Gastroesophageal sphincter (tissue), 4 donors: ENCODE results near the gene TMEM135. TPM values are rescaled to one million over a fixed set of nuclear protein-coding genes. Genes with fewer than 3 reads are reported as not detected.
"Not testable (repeated sequence)": the region's sequence is repeated elsewhere in the genome, so short reads cannot be mapped to it uniquely, and the experiment has no call there.

Source experiments
- ATAC-seq: fragments of 150-250 bp; one replicate; pipeline ENCODE4 v1.9.1; 2016; ENCODE audit warnings: mild to moderate bottlenecking, moderate library complexity
- H3K27ac ChIP-seq, 4 donors: fragments of 200-600 bp; sonication (generic) in 3 of 4; 1 replicate in 3 of 4; 2 replicates in 1 of 4; pipeline ENCODE4 v1.5.1; 2016 to 2019
- H3K27me3 ChIP-seq: fragments of 200-600 bp; sonication (generic); one replicate; pipeline ENCODE4 v1.5.1; 2019
- H3K36me3 ChIP-seq, 2 donors: fragments of 200-600 bp; sonication (generic); one replicate each; pipeline ENCODE4 v1.5.1; 2019; ENCODE audit warnings: control low read depth in 1 of 2
- H3K4me1 ChIP-seq, 3 donors: fragments of 200-600 bp; sonication (generic); 1 replicate in 2 of 3; 2 replicates in 1 of 3; pipeline ENCODE4 v1.5.1; 2016 to 2019; ENCODE audit warnings: control low read depth in 2 of 3
- H3K4me3 ChIP-seq, 2 donors: fragments of 200-600 bp; sonication (generic); one replicate each; pipeline ENCODE4 v1.5.1; 2019; ENCODE audit warnings: mild to moderate bottlenecking in 1 of 2, moderate library complexity in 1 of 2
- H3K9me3 ChIP-seq, 3 donors: fragments of 200-600 bp; sonication (generic); one replicate each; pipeline ENCODE4 v1.5.1; 2017 to 2019; ENCODE audit warnings: control low read depth in 2 of 3
- CTCF ChIP-seq, 4 experiments: fragments of 200-600 bp in 2 of 4; fragments of 450-650 bp in 2 of 4; sonication (generic) in 1 of 4; IDR thresholded peaks; one replicate each; pipeline ENCODE4 v1.5.1; 2017 to 2019; ENCODE audit warnings: antibody characterized with exemption in 4 of 4, mild to moderate bottlenecking in 2 of 4, moderate library complexity in 2 of 4
- EP300 ChIP-seq: sonication (generic); formaldehyde crosslinking; IDR thresholded peaks from one replicate; pipeline ENCODE4 v1.6.1; 2017; ENCODE audit warnings: antibody characterized with exemption, mild to moderate bottlenecking
- POLR2A ChIP-seq, 2 donors: fragments of 450-650 bp; IDR thresholded peaks; one replicate each; pipeline ENCODE4 v1.6.1; 2017; ENCODE audit warnings: antibody characterized with exemption in 2 of 2, mild to moderate bottlenecking in 2 of 2, moderate library complexity in 1 of 2
- POLR2AphosphoS5 ChIP-seq: sonication (generic); formaldehyde crosslinking; IDR thresholded peaks from one replicate; pipeline ENCODE4 v1.6.1; 2017; ENCODE audit warnings: antibody characterized with exemption
- WGBS, 2 donors: methylation state at CpG; one replicate each; pipeline ENCODE4 v1.1.5; 2018; ENCODE audit warnings: low coverage in 1 of 2; 5-methylcytosine and 5-hydroxymethylcytosine counted together
- total RNA-seq, 4 donors: library from RNA; depleted of rRNA; stranded (reverse); fragments of >200 nt; gene quantifications; one replicate each; pipeline ENCODE4 v1.1.0, GENCODE V29; 2016

Gene TMEM135
- total RNA-seq: 10 to 100 TPM in 3 of 4 donors, 1 to 10 TPM in 1; 9.6 to 25.7 (median 17.0) TPM

- peak; percentile 99 for ATAC-seq
- peaks cover 3 to 44% (median 5%) of the 10 kb centered on the region in 3 donors for H3K4me1 ChIP-seq
Observed at GRCh38 chr11:87037450-87038234, at the start of gene TMEM135. TMEM135 (plus strand) TSS chr11:87037934; CDS start chr11:87038046, 112 bp downstream.

GRCh38 chr11:86988351-86988881 is 49.3 kb upstream of the TMEM135 start:
- no peaks in the 10 kb centered on the region for H3K36me3 ChIP-seq
- H3K4me3 ChIP-seq: no peak overlapping the region
- H3K9me3 ChIP-seq: no peaks in the 10 kb centered on the region
- no peaks in the 10 kb centered on the region for H3K27me3 ChIP-seq
- TF ChIP-seq POLR2A (IDR thresholded peaks at IDR 0.05) (no peak), EP300 (no peak), POLR2AphosphoS5 (no peak), CTCF (IDR thresholded peaks at IDR 0.05) (no peak)
- 69 to 89% methylated on average over 4 of the region's 4 CpGs for WGBS, 2 donors
- peaks cover 0 to 21% (median 0%) of the 10 kb centered on the region in 3 donors for H3K4me1 ChIP-seq
- H3K27ac ChIP-seq: no peak overlapping the region
- no peak for ATAC-seq

More at GRCh38 chr11:87037450-87038234, at the start of gene TMEM135:
- H3K27me3 ChIP-seq: no peaks in the 10 kb centered on the region
- H3K4me3 ChIP-seq: peak within 1 kb of the TSS; percentile 64 to 86
- TF ChIP-seq POLR2A (IDR thresholded peaks at IDR 0.05) (peak; percentile 54 to 56), EP300 (no peak), POLR2AphosphoS5 (peak; percentile 78), CTCF (IDR thresholded peaks at IDR 0.05) (peak in 1 of 4 experiments; percentile 40)
- 0 to 3% methylated on average over 2 to 10 of the region's 66 CpGs for WGBS, 2 donors
- H3K36me3 ChIP-seq: no peaks in the 10 kb centered on the region
- H3K27ac ChIP-seq: peak within 1 kb of the TSS; percentile 44 to 91 (median 90)
- H3K9me3 ChIP-seq: no peaks in the 10 kb centered on the region

GRCh38 chr11:86990031-86990430 is 47.7 kb upstream of the TMEM135 start:
- no peak for TF ChIP-seq POLR2A (IDR thresholded peaks at IDR 0.05)
- TF ChIP-seq EP300: no peak
- TF ChIP-seq POLR2AphosphoS5: no peak
- Histone ChIP-seq H3K4me3 (no peak overlapping the region), H3K9me3 (no peaks in the 10 kb centered on the region), H3K27me3 (no peaks in the 10 kb centered on the region), H3K36me3 (no peaks in the 10 kb centered on the region), H3K27ac (no peak overlapping the region), H3K4me1 (peaks cover 0 to 15% (median 0%) of the 10 kb centered on the region in 3 donors)
- ATAC-seq: no peak
- WGBS, 2 donors: 13 to 25% methylated on average over 1 of the region's 1 CpG

- Histone ChIP-seq H3K27me3 (no peaks in the 10 kb centered on the region), H3K27ac (no peak overlapping the region), H3K4me3 (no peak overlapping the region), H3K9me3 (no peaks in the 10 kb centered on the region), H3K4me1 (peaks cover 0 to 15% (median 0%) of the 10 kb centered on the region in 3 donors), H3K36me3 (no peaks in the 10 kb centered on the region)
- TF ChIP-seq POLR2A (IDR thresholded peaks at IDR 0.05): no peak
- no peak for TF ChIP-seq POLR2AphosphoS5
- TF ChIP-seq EP300: no peak
- no peak for TF ChIP-seq CTCF (IDR thresholded peaks at IDR 0.05)
- ATAC-seq: no peak
- WGBS, 2 donors: 61 to 75% methylated on average over 3 of the region's 3 CpGs
Observed at GRCh38 chr11:86990515-86990914, 47.2 kb upstream of the TMEM135 start.

GRCh38 chr11:86991341-86991740 is 46.4 kb upstream of the TMEM135 start:
- H3K4me1 ChIP-seq: peaks cover 0 to 15% (median 0%) of the 10 kb centered on the region in 3 donors
- H3K36me3 ChIP-seq: no peaks in the 10 kb centered on the region
- H3K27ac ChIP-seq: no peak overlapping the region
- TF ChIP-seq EP300 (no peak), CTCF (IDR thresholded peaks at IDR 0.05) (no peak), POLR2AphosphoS5 (no peak)
- no peak overlapping the region for H3K4me3 ChIP-seq
- WGBS, 2 donors: 100% methylated on average over 5 of the region's 5 CpGs; no CpG with 5 or more reads in 1 of the 2 donors
- no peaks in the 10 kb centered on the region for H3K9me3 ChIP-seq
- no peaks in the 10 kb centered on the region for H3K27me3 ChIP-seq
- no peak for ATAC-seq

- not testable (repeated sequence) for ATAC-seq, H3K4me3 ChIP-seq, H3K36me3 ChIP-seq, H3K27me3 ChIP-seq, H3K27ac ChIP-seq, H3K9me3 ChIP-seq
- peaks cover 0 to 15% (median 0%) of the 10 kb centered on the region in 3 donors for H3K4me1 ChIP-seq
- WGBS, 2 donors: 93 to 100% methylated on average over 2 to 4 of the region's 4 CpGs
Observed at GRCh38 chr11:86992340-86992739, 45.4 kb upstream of the TMEM135 start.
